ENCODE results near the gene MCHR1. TPM values are rescaled to one million over a fixed set of nuclear protein-coding genes. Genes with fewer than 3 reads are reported as not detected.

MCHR1 gene
- polyA plus RNA-seq, 3 donors from 2014 or later: not detected

Other genes starting within 250 kb of the MCHR1 start
- 10 to 100 TPM in 1 of 3 donors, 1 to 10 TPM in 2; 5.0 to 23.5 (median 7.3) TPM for gene MRTFA, start 42.8 kb upstream of the MCHR1 start, polyA plus RNA-seq
- gene SLC25A17, start 139.9 kb downstream of the MCHR1 start, polyA plus RNA-seq: 10 to 100 TPM; 18.5 to 26.6 (median 22.2) TPM
- 100 to 1,000 TPM; 111 to 131 (median 111) TPM for gene ST13, start 177.2 kb downstream of the MCHR1 start, polyA plus RNA-seq
- gene XPNPEP3, start 177.7 kb downstream of the MCHR1 start, polyA plus RNA-seq: 10 to 100 TPM in 1 of 3 donors, 1 to 10 TPM in 2; 5.9 to 11.4 (median 9.9) TPM
- gene DNAJB7, start 182.6 kb downstream of the MCHR1 start, polyA plus RNA-seq: under 1 TPM in 1 of 3 donors, not detected in 2; 0.21 TPM